ENCODE measurements around the gene ARHGDIG. TPM values are rescaled to one million over a fixed set of nuclear protein-coding genes. Genes with fewer than 3 reads are reported as not detected.

Gene ARHGDIG
- total and polyA plus RNA-seq, 4 donors = 0.08 TPM; not detected in 3

DNA sequence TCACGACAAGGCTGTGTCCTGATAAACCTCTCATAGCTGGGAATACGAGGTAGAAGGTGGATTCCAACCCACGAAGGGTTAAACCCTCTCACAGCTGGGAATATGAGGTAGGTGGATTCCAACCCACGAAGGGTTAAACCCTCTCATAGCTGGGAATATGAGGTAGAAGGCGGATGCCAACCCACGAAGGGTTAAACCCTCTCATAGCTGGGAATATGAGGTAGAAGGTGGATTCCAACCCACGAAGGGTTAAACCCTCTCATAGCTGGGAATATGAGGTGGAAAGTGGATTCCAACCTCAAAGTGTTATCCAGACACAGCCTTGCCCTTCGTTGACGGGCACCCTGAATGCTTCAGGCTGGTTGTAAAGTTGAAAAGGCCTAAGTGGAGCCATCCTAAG is 41.1 kb downstream of the ARHGDIG start:
- H3K27me3 ChIP-seq (ENCODE audit: control insufficient read depth in 4 of 4, insufficient read depth in 4 of 4, low read length in 3 of 4) = no peaks in the 10 kb centered on the region
- DNase-seq (ENCODE audit: low spot score) = no peak
- H3K36me3 ChIP-seq (ENCODE audit: control insufficient read depth in 4 of 4, insufficient read depth in 3 of 4, low read depth in 1 of 4, low read length in 3 of 4) = peaks cover 0 to 9% (median 1%) of the 10 kb centered on the region in 4 donors
- H3K4me1 ChIP-seq (ENCODE audit: control insufficient read depth in 4 of 4, insufficient read depth in 4 of 4, low read length in 3 of 4) = peaks cover 0 to 3% (median under 1%) of the 10 kb centered on the region in 4 donors
- 81% methylated on average over 9 of the region's 9 CpGs for WGBS
- no peaks in the 10 kb centered on the region for H3K9me3 ChIP-seq (ENCODE audit: control insufficient read depth in 4 of 4, low read length in 3 of 4)
- TF ChIP-seq, protein P1, sequence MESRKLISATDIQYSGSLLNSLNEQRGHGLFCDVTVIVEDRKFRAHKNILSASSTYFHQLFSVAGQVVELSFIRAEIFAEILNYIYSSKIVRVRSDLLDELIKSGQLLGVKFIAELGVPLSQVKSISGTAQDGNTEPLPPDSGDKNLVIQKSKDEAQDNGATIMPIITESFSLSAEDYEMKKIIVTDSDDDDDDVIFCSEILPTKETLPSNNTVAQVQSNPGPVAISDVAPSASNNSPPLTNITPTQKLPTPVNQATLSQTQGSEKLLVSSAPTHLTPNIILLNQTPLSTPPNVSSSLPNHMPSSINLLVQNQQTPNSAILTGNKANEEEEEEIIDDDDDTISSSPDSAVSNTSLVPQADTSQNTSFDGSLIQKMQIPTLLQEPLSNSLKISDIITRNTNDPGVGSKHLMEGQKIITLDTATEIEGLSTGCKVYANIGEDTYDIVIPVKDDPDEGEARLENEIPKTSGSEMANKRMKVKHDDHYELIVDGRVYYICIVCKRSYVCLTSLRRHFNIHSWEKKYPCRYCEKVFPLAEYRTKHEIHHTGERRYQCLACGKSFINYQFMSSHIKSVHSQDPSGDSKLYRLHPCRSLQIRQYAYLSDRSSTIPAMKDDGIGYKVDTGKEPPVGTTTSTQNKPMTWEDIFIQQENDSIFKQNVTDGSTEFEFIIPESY (IDR thresholded peaks at IDR 0.05) = no peak
- TF ChIP-seq HNF4A (conservative IDR thresholded peaks at IDR 0.05) = no peak
- no peak for TF ChIP-seq RXRA (IDR thresholded peaks at IDR 0.05)
- no peak for TF ChIP-seq SP1 (IDR thresholded peaks at IDR 0.05)
- no peak for TF ChIP-seq YY1 (IDR thresholded peaks at IDR 0.05)
- no peak for TF ChIP-seq EGR1 (IDR thresholded peaks at IDR 0.05; ENCODE audit: low read depth in 2 of 2)
- no peak for TF ChIP-seq RAD21 (IDR thresholded peaks at IDR 0.05)
- TF ChIP-seq, protein P2, sequence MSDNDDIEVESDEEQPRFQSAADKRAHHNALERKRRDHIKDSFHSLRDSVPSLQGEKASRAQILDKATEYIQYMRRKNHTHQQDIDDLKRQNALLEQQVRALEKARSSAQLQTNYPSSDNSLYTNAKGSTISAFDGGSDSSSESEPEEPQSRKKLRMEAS (IDR thresholded peaks at IDR 0.05) = no peak
- TF ChIP-seq, protein P3, sequence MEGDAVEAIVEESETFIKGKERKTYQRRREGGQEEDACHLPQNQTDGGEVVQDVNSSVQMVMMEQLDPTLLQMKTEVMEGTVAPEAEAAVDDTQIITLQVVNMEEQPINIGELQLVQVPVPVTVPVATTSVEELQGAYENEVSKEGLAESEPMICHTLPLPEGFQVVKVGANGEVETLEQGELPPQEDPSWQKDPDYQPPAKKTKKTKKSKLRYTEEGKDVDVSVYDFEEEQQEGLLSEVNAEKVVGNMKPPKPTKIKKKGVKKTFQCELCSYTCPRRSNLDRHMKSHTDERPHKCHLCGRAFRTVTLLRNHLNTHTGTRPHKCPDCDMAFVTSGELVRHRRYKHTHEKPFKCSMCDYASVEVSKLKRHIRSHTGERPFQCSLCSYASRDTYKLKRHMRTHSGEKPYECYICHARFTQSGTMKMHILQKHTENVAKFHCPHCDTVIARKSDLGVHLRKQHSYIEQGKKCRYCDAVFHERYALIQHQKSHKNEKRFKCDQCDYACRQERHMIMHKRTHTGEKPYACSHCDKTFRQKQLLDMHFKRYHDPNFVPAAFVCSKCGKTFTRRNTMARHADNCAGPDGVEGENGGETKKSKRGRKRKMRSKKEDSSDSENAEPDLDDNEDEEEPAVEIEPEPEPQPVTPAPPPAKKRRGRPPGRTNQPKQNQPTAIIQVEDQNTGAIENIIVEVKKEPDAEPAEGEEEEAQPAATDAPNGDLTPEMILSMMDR (IDR thresholded peaks at IDR 0.05; ENCODE audit: low read depth, low read length, missing input control) = no peak
- TF ChIP-seq NR2F2 (IDR thresholded peaks at IDR 0.05) = no peak
- no peak for TF ChIP-seq FOXA1 (IDR thresholded peaks at IDR 0.05)
- H3K4me3 ChIP-seq (ENCODE audit: low read depth in 1 of 3, low read length in 3 of 3) = no peak overlapping the region
- H3K9ac ChIP-seq (ENCODE audit: low read depth in 1 of 2, low read length in 2 of 2) = no peak overlapping the region
- H3K27ac ChIP-seq (ENCODE audit: low read depth in 1 of 2, low read length in 2 of 2) = no peak overlapping the region

DNA sequence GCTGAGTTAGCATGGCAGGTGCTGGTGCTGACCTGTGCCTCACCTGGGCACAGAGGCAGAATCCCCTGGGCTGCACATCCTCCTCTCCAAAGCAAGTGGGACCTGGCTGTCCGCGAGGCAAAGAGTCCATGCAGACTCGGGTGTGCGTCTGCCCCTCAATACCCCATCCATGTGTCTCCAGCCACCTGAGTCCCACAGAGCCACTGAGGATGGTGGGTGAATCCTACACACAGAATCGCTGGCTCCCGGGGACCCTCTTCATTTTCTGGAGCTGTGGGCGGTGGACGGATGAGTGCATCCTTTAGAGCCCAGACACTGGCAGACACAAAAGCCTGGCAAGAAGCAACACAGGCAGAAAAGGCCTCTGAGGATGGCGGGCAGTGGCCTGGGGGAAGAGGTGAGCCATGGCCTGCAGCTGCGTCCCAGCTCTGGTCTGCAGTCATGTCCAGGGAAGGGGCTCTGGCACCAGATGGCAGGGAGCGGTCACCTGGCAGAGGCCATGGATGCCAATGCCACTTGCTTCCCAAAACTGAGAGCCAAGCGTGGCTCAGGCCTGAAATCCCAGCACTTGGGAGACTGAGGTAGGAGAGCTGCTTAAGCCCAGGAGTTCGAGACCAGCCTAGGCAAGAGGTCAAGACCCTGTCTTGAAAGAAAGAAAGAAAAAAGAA is 42.2 kb downstream of the ARHGDIG start:
- H3K27me3 ChIP-seq (ENCODE audit: control insufficient read depth in 4 of 4, insufficient read depth in 4 of 4, low read length in 3 of 4) = no peaks in the 10 kb centered on the region
- no peaks in the 10 kb centered on the region for H3K9me3 ChIP-seq (ENCODE audit: control insufficient read depth in 4 of 4, low read length in 3 of 4)
- no peak overlapping the region for H3K9ac ChIP-seq (ENCODE audit: low read depth in 1 of 2, low read length in 2 of 2)
- no peak overlapping the region for H3K4me3 ChIP-seq (ENCODE audit: low read depth in 1 of 3, low read length in 3 of 3)
- DNase-seq (ENCODE audit: low spot score) = no peak
- no peak overlapping the region for H3K27ac ChIP-seq (ENCODE audit: low read depth in 1 of 2, low read length in 2 of 2)
- peaks cover 0 to 9% (median 1%) of the 10 kb centered on the region in 4 donors for H3K36me3 ChIP-seq (ENCODE audit: control insufficient read depth in 4 of 4, insufficient read depth in 3 of 4, low read depth in 1 of 4, low read length in 3 of 4)
- no peak for TF ChIP-seq TAF1 (conservative IDR thresholded peaks at IDR 0.05)
- TF ChIP-seq SP1 (IDR thresholded peaks at IDR 0.05) = no peak
- TF ChIP-seq, protein P4, sequence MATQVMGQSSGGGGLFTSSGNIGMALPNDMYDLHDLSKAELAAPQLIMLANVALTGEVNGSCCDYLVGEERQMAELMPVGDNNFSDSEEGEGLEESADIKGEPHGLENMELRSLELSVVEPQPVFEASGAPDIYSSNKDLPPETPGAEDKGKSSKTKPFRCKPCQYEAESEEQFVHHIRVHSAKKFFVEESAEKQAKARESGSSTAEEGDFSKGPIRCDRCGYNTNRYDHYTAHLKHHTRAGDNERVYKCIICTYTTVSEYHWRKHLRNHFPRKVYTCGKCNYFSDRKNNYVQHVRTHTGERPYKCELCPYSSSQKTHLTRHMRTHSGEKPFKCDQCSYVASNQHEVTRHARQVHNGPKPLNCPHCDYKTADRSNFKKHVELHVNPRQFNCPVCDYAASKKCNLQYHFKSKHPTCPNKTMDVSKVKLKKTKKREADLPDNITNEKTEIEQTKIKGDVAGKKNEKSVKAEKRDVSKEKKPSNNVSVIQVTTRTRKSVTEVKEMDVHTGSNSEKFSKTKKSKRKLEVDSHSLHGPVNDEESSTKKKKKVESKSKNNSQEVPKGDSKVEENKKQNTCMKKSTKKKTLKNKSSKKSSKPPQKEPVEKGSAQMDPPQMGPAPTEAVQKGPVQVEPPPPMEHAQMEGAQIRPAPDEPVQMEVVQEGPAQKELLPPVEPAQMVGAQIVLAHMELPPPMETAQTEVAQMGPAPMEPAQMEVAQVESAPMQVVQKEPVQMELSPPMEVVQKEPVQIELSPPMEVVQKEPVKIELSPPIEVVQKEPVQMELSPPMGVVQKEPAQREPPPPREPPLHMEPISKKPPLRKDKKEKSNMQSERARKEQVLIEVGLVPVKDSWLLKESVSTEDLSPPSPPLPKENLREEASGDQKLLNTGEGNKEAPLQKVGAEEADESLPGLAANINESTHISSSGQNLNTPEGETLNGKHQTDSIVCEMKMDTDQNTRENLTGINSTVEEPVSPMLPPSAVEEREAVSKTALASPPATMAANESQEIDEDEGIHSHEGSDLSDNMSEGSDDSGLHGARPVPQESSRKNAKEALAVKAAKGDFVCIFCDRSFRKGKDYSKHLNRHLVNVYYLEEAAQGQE (IDR thresholded peaks at IDR 0.05) = no peak
- TF ChIP-seq, protein P2 (IDR thresholded peaks at IDR 0.05) = no peak
- no peak for TF ChIP-seq FOXA1 (IDR thresholded peaks at IDR 0.05)
- no peak for TF ChIP-seq RAD21 (IDR thresholded peaks at IDR 0.05)
- TF ChIP-seq, protein P3 (IDR thresholded peaks at IDR 0.05; ENCODE audit: low read depth, low read length, missing input control) = no peak
- TF ChIP-seq, protein P1 (IDR thresholded peaks at IDR 0.05) = no peak
- H3K4me1 ChIP-seq (ENCODE audit: control insufficient read depth in 4 of 4, insufficient read depth in 4 of 4, low read length in 3 of 4) = peaks cover 2 to 8% (median 5%) of the 10 kb centered on the region in 4 donors
- 96% methylated on average over 13 of the region's 13 CpGs for WGBS

Measured in liver (tissue), 9 donors.